ENCODE results near the gene TBPL1.
A peak's percentile ranks its signal among the peaks of the same experiment; 100 is the strongest.

GRCh38 chr6:133923938-133924593, 29.0 kb upstream of the TBPL1 start:
- TF ChIP-seq GABPA (tag; conservative IDR thresholded peaks at IDR 0.05; ENCODE audit: low read depth), result no peak
- TF ChIP-seq CTCF (IDR thresholded peaks at IDR 0.05 in 2 of 3, conservative IDR thresholded peaks at IDR 0.05 in 1 of 3; ENCODE audit: insufficient read depth in 2 of 3, low read depth in 1 of 3, low read length in 3 of 3), result peak; percentile 77 to 95 (median 82)
- TF ChIP-seq ERF (CRISPR knock-in tag; IDR thresholded peaks at IDR 0.05), result no peak
- no peak for TF ChIP-seq GABPB2 (CRISPR knock-in tag; conservative IDR thresholded peaks at IDR 0.05)
- TF ChIP-seq GTF2F1 (IDR thresholded peaks at IDR 0.05; ENCODE audit: low read depth, low read length), result no peak
- TF ChIP-seq ZNF274 (IDR thresholded peaks at IDR 0.05; ENCODE audit: borderline replicate concordance, low read depth, low read length), result no peak
- TF ChIP-seq SIN3A (IDR thresholded peaks at IDR 0.05; ENCODE audit: borderline replicate concordance in 2 of 2, control insufficient read depth in 1 of 2, low read depth in 2 of 2, low read length in 2 of 2), result no peak
- no peak for TF ChIP-seq CBX5 (IDR thresholded peaks at IDR 0.05; ENCODE audit: borderline replicate concordance, low read depth)
- no peak for TF ChIP-seq MCM2 (IDR thresholded peaks at IDR 0.05; ENCODE audit: low read depth)
- no peak for TF ChIP-seq ZNF140 (CRISPR knock-in tag; IDR thresholded peaks at IDR 0.05)
- TF ChIP-seq MTA1 (IDR thresholded peaks at IDR 0.05; ENCODE audit: borderline replicate concordance), result no peak
- TF ChIP-seq EP300 (IDR thresholded peaks at IDR 0.05; ENCODE audit: low read length), result no peak
- no peak for TF ChIP-seq ZNF146 (CRISPR knock-in tag; IDR thresholded peaks at IDR 0.05; ENCODE audit: unreplicated experiment)
- TF ChIP-seq ZNF232 (CRISPR knock-in tag; IDR thresholded peaks at IDR 0.05), result no peak

Data from K562 (cell line).